Measurements from ENCODE around the gene TPRG1. TPM values are rescaled to one million over a fixed set of nuclear protein-coding genes. Genes with fewer than 3 reads are reported as not detected.
A peak's percentile ranks its signal among the peaks of the same experiment; 100 is the strongest.

Gene TPRG1
- total RNA-seq, 1 experiment from 2014 or later, result 1.0 TPM

DNA sequence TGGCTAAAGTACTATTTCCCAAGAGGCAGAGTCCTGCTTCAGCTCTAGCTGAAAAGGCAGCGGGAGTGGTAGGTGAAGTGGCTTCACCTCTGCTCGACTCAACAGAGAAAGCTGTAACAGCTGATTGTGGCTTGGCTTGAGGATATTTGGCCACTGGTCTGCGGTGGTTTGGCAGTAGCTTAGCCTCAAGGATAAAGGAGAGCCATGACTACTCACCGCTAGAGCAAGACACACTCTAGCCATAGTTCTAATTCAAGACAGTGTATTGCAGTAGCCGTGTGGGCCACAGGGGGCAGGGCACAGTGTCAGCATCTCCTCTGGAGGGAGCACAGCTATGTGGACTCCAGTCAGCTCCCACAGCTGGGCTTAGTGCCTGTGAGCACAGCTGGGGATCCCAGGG is 23.5 kb downstream of the TPRG1 start:
- Histone ChIP-seq H3K4me3 (ENCODE audit: low read depth, low read length, poor library complexity, severe bottlenecking) (no peak overlapping the region), H3K27me3 (replicated peaks; ENCODE audit: insufficient read depth, low read depth, low read length, poor library complexity) (no peaks in the 10 kb centered on the region), H3K27ac (ENCODE audit: low read depth, low read length, poor library complexity, severe bottlenecking) (no peak overlapping the region), H3K36me3 (ENCODE audit: insufficient read depth, low read length, poor library complexity, severe bottlenecking) (no peaks in the 10 kb centered on the region), H3K9me3 (ENCODE audit: low read depth, low read length, poor library complexity, severe bottlenecking) (peaks cover 14% of the 10 kb centered on the region), H3K4me1 (ENCODE audit: insufficient read depth, low read length, poor library complexity, severe bottlenecking) (no peaks in the 10 kb centered on the region)
- CTCF ChIA-PET, result no interaction called here
- intact Hi-C loops (cut with micrococcal nuclease; ENCODE audit: unreplicated experiment), result no loop called here
- no peak for TF ChIP-seq EZH2 (IDR thresholded peaks at IDR 0.05; ENCODE audit: borderline replicate concordance, low read depth, low read length, poor library complexity, severe bottlenecking)
- TF ChIP-seq, protein P1, sequence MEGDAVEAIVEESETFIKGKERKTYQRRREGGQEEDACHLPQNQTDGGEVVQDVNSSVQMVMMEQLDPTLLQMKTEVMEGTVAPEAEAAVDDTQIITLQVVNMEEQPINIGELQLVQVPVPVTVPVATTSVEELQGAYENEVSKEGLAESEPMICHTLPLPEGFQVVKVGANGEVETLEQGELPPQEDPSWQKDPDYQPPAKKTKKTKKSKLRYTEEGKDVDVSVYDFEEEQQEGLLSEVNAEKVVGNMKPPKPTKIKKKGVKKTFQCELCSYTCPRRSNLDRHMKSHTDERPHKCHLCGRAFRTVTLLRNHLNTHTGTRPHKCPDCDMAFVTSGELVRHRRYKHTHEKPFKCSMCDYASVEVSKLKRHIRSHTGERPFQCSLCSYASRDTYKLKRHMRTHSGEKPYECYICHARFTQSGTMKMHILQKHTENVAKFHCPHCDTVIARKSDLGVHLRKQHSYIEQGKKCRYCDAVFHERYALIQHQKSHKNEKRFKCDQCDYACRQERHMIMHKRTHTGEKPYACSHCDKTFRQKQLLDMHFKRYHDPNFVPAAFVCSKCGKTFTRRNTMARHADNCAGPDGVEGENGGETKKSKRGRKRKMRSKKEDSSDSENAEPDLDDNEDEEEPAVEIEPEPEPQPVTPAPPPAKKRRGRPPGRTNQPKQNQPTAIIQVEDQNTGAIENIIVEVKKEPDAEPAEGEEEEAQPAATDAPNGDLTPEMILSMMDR (conservative IDR thresholded peaks at IDR 0.05; ENCODE audit: low read depth, low read length), result peak; percentile 30; the same call in 1 of the 2 replicates
- DNase-seq (ENCODE audit: low spot score), result peak; percentile 23
- no TSS peak for BruUV-seq (replicated peaks)
- POLR2A ChIA-PET (ENCODE audit: low non-redundant PET), result no interaction called here

DNA sequence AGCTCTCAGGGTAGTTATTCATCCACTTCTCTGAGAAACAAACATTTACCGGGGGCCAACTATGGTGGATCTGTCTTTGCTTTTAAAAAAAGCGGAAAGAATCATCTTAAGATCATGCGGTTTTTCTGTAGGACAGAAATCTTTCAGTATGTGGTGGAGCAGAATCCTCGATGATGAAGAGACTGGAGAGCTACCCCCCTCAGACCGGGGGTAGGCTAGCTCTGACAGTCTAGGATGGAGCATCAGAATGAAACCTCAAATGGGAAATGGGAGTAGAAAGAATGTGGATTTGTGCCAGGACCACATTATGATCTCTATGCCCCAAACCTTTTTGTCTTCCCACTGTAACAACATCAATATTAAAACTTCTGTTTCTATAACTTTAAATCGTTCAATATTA is 30.3 kb downstream of the TPRG1 start:
- H3K36me3 ChIP-seq (ENCODE audit: insufficient read depth, low read length, poor library complexity, severe bottlenecking), result no peaks in the 10 kb centered on the region
- H3K9me3 ChIP-seq (ENCODE audit: low read depth, low read length, poor library complexity, severe bottlenecking), result no peaks in the 10 kb centered on the region
- intact Hi-C loops (cut with micrococcal nuclease; ENCODE audit: unreplicated experiment), result no loop called here
- POLR2A ChIA-PET (ENCODE audit: low non-redundant PET), result no interaction called here
- DNase-seq (ENCODE audit: low spot score), result no peak
- no peaks in the 10 kb centered on the region for H3K27me3 ChIP-seq (replicated peaks; ENCODE audit: insufficient read depth, low read depth, low read length, poor library complexity)
- H3K27ac ChIP-seq (ENCODE audit: low read depth, low read length, poor library complexity, severe bottlenecking), result no peak overlapping the region
- CTCF ChIA-PET, result no interaction called here
- TF ChIP-seq, protein P1 (conservative IDR thresholded peaks at IDR 0.05; ENCODE audit: low read depth, low read length), result no peak
- no peak for TF ChIP-seq EZH2 (IDR thresholded peaks at IDR 0.05; ENCODE audit: borderline replicate concordance, low read depth, low read length, poor library complexity, severe bottlenecking)
- no peaks in the 10 kb centered on the region for H3K4me1 ChIP-seq (ENCODE audit: insufficient read depth, low read length, poor library complexity, severe bottlenecking)
- no peak overlapping the region for H3K4me3 ChIP-seq (ENCODE audit: low read depth, low read length, poor library complexity, severe bottlenecking)
- BruUV-seq (replicated peaks), result no TSS peak

DNA sequence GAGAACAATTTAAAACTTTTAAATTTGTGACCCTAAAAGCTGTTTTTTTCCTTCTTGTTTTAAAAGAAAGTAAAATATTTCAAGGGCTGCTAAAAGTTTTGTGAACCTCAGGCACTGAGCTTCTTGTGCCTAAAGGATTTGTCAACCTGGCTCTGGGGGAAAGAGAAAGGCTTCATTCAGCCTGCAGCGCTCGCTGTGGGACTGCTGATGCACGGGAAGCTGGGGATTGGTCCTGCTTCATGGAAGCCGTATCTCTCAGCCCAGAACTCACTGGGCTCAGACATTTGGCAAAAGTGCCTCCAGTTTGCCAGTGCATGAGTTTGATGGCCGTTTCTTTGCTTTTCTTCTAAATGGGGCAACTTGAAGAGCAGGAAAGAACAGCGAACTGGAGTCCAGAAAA is 30.8 kb downstream of the TPRG1 start:
- ChIA-PET CTCF (no interaction called here), POLR2A (ENCODE audit: low non-redundant PET) (no interaction called here)
- Histone ChIP-seq H3K36me3 (ENCODE audit: insufficient read depth, low read length, poor library complexity, severe bottlenecking) (no peaks in the 10 kb centered on the region), H3K9me3 (ENCODE audit: low read depth, low read length, poor library complexity, severe bottlenecking) (no peaks in the 10 kb centered on the region), H3K4me1 (ENCODE audit: insufficient read depth, low read length, poor library complexity, severe bottlenecking) (no peaks in the 10 kb centered on the region), H3K27ac (ENCODE audit: low read depth, low read length, poor library complexity, severe bottlenecking) (no peak overlapping the region), H3K27me3 (replicated peaks; ENCODE audit: insufficient read depth, low read depth, low read length, poor library complexity) (no peaks in the 10 kb centered on the region), H3K4me3 (ENCODE audit: low read depth, low read length, poor library complexity, severe bottlenecking) (no peak overlapping the region)
- intact Hi-C loops (cut with micrococcal nuclease; ENCODE audit: unreplicated experiment), result no loop called here
- no peak for DNase-seq (ENCODE audit: low spot score)
- TF ChIP-seq, protein P1 (conservative IDR thresholded peaks at IDR 0.05; ENCODE audit: low read depth, low read length), result no peak
- no peak for TF ChIP-seq EZH2 (IDR thresholded peaks at IDR 0.05; ENCODE audit: borderline replicate concordance, low read depth, low read length, poor library complexity, severe bottlenecking)
- BruUV-seq (replicated peaks), result no TSS peak

All from A673 (cell line).